ENCODE data around the gene MRPL20.

DNA sequence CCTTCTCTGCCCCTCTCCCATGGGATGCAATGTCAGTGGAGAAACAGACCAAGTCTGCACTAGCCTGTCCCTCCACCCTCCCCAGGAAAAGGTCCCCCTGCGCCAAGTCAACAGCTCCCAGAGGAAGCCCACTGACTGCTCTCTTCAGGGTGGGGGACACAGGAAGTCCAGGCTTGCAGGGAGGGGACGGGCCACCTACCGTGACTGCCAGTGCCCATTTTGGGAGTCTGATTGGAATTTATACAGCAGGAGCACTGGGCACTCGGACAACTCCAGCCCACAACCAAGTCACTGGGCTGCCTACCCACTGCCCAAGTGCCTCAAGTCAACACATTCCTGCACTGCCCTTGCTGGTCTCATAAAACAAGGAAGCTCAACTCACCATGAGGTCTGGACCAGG lies 14.1 kb downstream of the MRPL20 start:
- TF ChIP-seq, protein P1, sequence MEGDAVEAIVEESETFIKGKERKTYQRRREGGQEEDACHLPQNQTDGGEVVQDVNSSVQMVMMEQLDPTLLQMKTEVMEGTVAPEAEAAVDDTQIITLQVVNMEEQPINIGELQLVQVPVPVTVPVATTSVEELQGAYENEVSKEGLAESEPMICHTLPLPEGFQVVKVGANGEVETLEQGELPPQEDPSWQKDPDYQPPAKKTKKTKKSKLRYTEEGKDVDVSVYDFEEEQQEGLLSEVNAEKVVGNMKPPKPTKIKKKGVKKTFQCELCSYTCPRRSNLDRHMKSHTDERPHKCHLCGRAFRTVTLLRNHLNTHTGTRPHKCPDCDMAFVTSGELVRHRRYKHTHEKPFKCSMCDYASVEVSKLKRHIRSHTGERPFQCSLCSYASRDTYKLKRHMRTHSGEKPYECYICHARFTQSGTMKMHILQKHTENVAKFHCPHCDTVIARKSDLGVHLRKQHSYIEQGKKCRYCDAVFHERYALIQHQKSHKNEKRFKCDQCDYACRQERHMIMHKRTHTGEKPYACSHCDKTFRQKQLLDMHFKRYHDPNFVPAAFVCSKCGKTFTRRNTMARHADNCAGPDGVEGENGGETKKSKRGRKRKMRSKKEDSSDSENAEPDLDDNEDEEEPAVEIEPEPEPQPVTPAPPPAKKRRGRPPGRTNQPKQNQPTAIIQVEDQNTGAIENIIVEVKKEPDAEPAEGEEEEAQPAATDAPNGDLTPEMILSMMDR (IDR thresholded peaks at IDR 0.05), result no peak
- TF ChIP-seq POLR2A (IDR thresholded peaks at IDR 0.05) (no peak), POLR2AphosphoS5 (IDR thresholded peaks at IDR 0.05) (no peak), EP300 (IDR thresholded peaks at IDR 0.05) (no peak)
